RWPE1 (cell line): ENCODE results near the gene PNPO.

Experiments used
- CTCF ChIA-PET: fragments of 350-600 bp; sonication (Branson Sonifier 250); formaldehyde crosslinking; extraction: SDS; loops from one replicate; lab custom pipeline; 2021; lab: Yijun Ruan, JAX
- POLR2A ChIA-PET: fragments of 400-600 bp; formaldehyde crosslinking; extraction: SDS; loops from one replicate; lab custom pipeline; 2020; ENCODE audit warnings: antibody characterized with exemption; ENCODE audit not compliant: low non-redundant PET; lab: Yijun Ruan, JAX
- DNase-seq: peaks from one replicate; pipeline ENCODE4 v3.0.0; 2012; ENCODE audit warnings: low spot score
- H3K27ac ChIP-seq: fragments of 450-650 bp; 2 replicates; pipeline ENCODE4 v1.5.1; 2017
- CTCF ChIP-seq: fragments of 450-650 bp; conservative IDR thresholded peaks from 2 replicates; pipeline ENCODE4 v1.5.1; 2017; ENCODE audit warnings: low read depth, mild to moderate bottlenecking

The PNPO gene

GRCh38 chr17:47941246-47942095 lies at the start of gene PNPO:
PNPO (plus strand) TSS chr17:47941571; CDS start chr17:47941676, 105 bp downstream.
- H3K27ac ChIP-seq = peak within 1 kb of the TSS; percentile 84
- ChIA-PET POLR2A (interaction anchor here (0.5 to 1.5 kb wide), 6 partner anchors 9 to 205 kb away, joined by 3 to 5 read pairs (median 3); partner anchors contain the start of gene NFE2L1), CTCF (interaction anchor here (0.6 to 1.4 kb wide), 8 partner anchors 10 to 452 kb away, joined by 3 to 5 read pairs (median 3); partner anchors contain the start of gene SCRN2)
- peak; percentile 99 for DNase-seq
- TF ChIP-seq CTCF = no peak

GRCh38 chr17:47894498-47895346 lies 46.6 kb upstream of the PNPO start:
- DNase-seq = no peak
- CTCF ChIA-PET = interaction anchor here (0.7 to 6.7 kb wide), 6 partner anchors 50 to 76 kb away, joined by 4 to 102 read pairs (median 9); partner anchors contain the start of genes CDK5RAP3 and SCRN2
- POLR2A ChIA-PET = interaction anchor here (1.1 to 1.6 kb wide), 3 partner anchors 30 to 54 kb away, joined by 4 to 9 read pairs (median 4); partner anchors contain the start of gene SCRN2
- H3K27ac ChIP-seq = peak overlapping the region; percentile 93
- TF ChIP-seq CTCF = no peak

- DNase-seq = no peak
- POLR2A ChIA-PET = interaction anchor here (0.5 to 1.6 kb wide), 6 partner anchors 31 to 145 kb away, joined by 3 to 9 read pairs (median 4); partner anchors contain the start of genes LRRC46, MRPL10 and SCRN2
- TF ChIP-seq CTCF = no peak
- peak overlapping the region; percentile 93 for H3K27ac ChIP-seq
- CTCF ChIA-PET = interaction anchor here (0.7 to 3.8 kb wide), 6 partner anchors 51 to 196 kb away, joined by 4 to 20 read pairs (median 8); partner anchors contain the start of genes CDK5RAP3 and SCRN2
Measured at GRCh38 chr17:47895347-47895855, 46.0 kb upstream of the PNPO start.

- TF ChIP-seq CTCF = no peak
- POLR2A ChIA-PET = interaction anchor here (0.5 to 1.6 kb wide), 8 partner anchors 31 to 146 kb away, joined by 3 to 9 read pairs (median 4); partner anchors contain the start of genes LRRC46, MRPL10 and SCRN2
- H3K27ac ChIP-seq = peak within 1 kb of the TSS; percentile 93
- CTCF ChIA-PET = interaction anchor here (0.6 to 3.8 kb wide), 9 partner anchors 51 to 197 kb away, joined by 3 to 20 read pairs (median 5); partner anchors contain the start of genes CDK5RAP3 and SCRN2
- DNase-seq = peak; percentile 100
Measured at GRCh38 chr17:47895856-47896671, 45.3 kb upstream of the PNPO start, which contains the start of gene SP2. SP2 (plus strand) TSS chr17:47896236; CDS start chr17:47896287, 51 bp downstream.

GRCh38 chr17:47896672-47897490 lies 44.5 kb upstream of the PNPO start:
- DNase-seq = no peak
- TF ChIP-seq CTCF = no peak
- ChIA-PET CTCF (interaction anchor here (0.9 to 1.0 kb wide), 2 partner anchors 50 to 56 kb away, joined by 3 to 5 read pairs; partner anchors contain the start of gene SCRN2), POLR2A (interaction anchor here (0.9 to 1.0 kb wide), 2 partner anchors 50 to 56 kb away, joined by 3 read pairs; partner anchors contain the start of gene SCRN2)
- peak overlapping the region; percentile 93 for H3K27ac ChIP-seq
